A204.1 (cell line): ENCODE data around the gene LAMA5.

Source experiments
- FAIRE-seq: peaks from 2 replicates; lab custom pipeline; 2012; peaks lifted over from hg19 to GRCh38; lab: Jason Lieb, UNC

Gene LAMA5

GRCh38 chr20:62316331-62317166, 50.6 kb downstream of the LAMA5 start:
- FAIRE-seq = no peak

- FAIRE-seq = no peak
Observed at GRCh38 chr20:62315773-62316172, 51.3 kb downstream of the LAMA5 start.

GRCh38 chr20:62314711-62315302, 52.3 kb downstream of the LAMA5 start:
- no peak for FAIRE-seq

GRCh38 chr20:62314339-62314638, 52.8 kb downstream of the LAMA5 start:
- no peak for FAIRE-seq

- FAIRE-seq = no peak
Observed at GRCh38 chr20:62313460-62314338, 53.4 kb downstream of the LAMA5 start.

- no peak for FAIRE-seq
Observed at GRCh38 chr20:62313021-62313420, 54.1 kb downstream of the LAMA5 start.

GRCh38 chr20:62312662-62312977, 54.5 kb downstream of the LAMA5 start:
- no peak for FAIRE-seq

- FAIRE-seq = no peak
Observed at GRCh38 chr20:62311832-62312661, 55.1 kb downstream of the LAMA5 start.

- FAIRE-seq = no peak
Observed at GRCh38 chr20:62311150-62311549, 56.0 kb downstream of the LAMA5 start.

- no peak for FAIRE-seq
Observed at GRCh38 chr20:62310757-62311121, 56.4 kb downstream of the LAMA5 start.

- no peak for FAIRE-seq
Observed at GRCh38 chr20:62309947-62310756, 57.0 kb downstream of the LAMA5 start.

GRCh38 chr20:62309198-62309944, 57.7 kb downstream of the LAMA5 start:
- FAIRE-seq = no peak

- no peak for FAIRE-seq
Observed at GRCh38 chr20:62308102-62308822, 58.9 kb downstream of the LAMA5 start.

GRCh38 chr20:62307226-62308101, 59.6 kb downstream of the LAMA5 start:
- FAIRE-seq = no peak

- no peak for FAIRE-seq
Observed at GRCh38 chr20:62306414-62307187, 60.5 kb downstream of the LAMA5 start.

GRCh38 chr20:62305765-62306413, 61.2 kb downstream of the LAMA5 start:
- no peak for FAIRE-seq

- no peak for FAIRE-seq
Observed at GRCh38 chr20:62305149-62305764, 61.9 kb downstream of the LAMA5 start.
